ENCODE measurements around the gene LYZL4. TPM values are rescaled to one million over a fixed set of nuclear protein-coding genes. Genes with fewer than 3 reads are reported as not detected.

Gene LYZL4
- total RNA-seq, 1 donor from 2014 or later = not detected

GRCh38 chr3:42439261-42440115 is 29.1 kb upstream of the LYZL4 start:
- intact Hi-C loops (cut with micrococcal nuclease) = loop anchor here (5.0 to 10.0 kb wide), 3 partner anchors 322 to 1855 kb away; no protein-coding TSS in a partner anchor
- Mint-ChIP-seq H3K36me3 (ENCODE audit: low read depth) (no peaks in the 10 kb centered on the region), H3K27me3 (peaks cover 3% of the 10 kb centered on the region), H3K4me3 (no peak overlapping the region), H3K27ac (no peak overlapping the region), H3K9me3 (no peaks in the 10 kb centered on the region), H3K4me1 (no peaks in the 10 kb centered on the region)
- no peak for DNase-seq

- Mint-ChIP-seq H3K36me3 (ENCODE audit: low read depth) (no peaks in the 10 kb centered on the region), H3K27ac (no peak overlapping the region), H3K4me3 (no peak overlapping the region), H3K4me1 (no peaks in the 10 kb centered on the region), H3K27me3 (peaks cover 3% of the 10 kb centered on the region), H3K9me3 (no peaks in the 10 kb centered on the region)
- intact Hi-C loops (cut with micrococcal nuclease) = no loop called here
- DNase-seq = no peak
Measured at GRCh38 chr3:42438758-42439157, 28.3 kb upstream of the LYZL4 start.

DNA sequence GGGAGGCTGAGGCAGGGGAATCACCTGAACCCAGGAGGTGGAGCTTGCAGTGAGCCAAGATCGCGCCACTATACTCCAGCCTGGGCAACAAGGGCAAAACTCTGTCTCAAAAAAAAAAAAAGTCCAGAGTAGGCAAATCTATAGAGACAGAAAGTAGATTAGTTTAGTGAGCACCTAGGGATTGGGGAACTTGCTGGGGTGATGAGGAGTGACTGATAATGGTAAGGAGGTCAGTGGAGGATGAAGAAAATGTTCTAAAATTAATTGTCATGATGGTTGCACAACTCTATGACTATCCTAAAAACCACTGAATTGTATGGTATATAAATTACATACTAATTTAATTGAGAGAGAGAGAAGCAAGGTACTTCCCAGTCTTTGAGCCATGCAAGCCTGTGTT is 27.8 kb upstream of the LYZL4 start:
- no peaks in the 10 kb centered on the region for H3K9me3 Mint-ChIP-seq
- H3K4me3 Mint-ChIP-seq = no peak overlapping the region
- DNase-seq = no peak
- intact Hi-C loops (cut with micrococcal nuclease) = no loop called here
- H3K27ac Mint-ChIP-seq = no peak overlapping the region
- H3K36me3 Mint-ChIP-seq (ENCODE audit: low read depth) = no peaks in the 10 kb centered on the region
- H3K27me3 Mint-ChIP-seq = peaks cover 3% of the 10 kb centered on the region
- no peaks in the 10 kb centered on the region for H3K4me1 Mint-ChIP-seq

DNA sequence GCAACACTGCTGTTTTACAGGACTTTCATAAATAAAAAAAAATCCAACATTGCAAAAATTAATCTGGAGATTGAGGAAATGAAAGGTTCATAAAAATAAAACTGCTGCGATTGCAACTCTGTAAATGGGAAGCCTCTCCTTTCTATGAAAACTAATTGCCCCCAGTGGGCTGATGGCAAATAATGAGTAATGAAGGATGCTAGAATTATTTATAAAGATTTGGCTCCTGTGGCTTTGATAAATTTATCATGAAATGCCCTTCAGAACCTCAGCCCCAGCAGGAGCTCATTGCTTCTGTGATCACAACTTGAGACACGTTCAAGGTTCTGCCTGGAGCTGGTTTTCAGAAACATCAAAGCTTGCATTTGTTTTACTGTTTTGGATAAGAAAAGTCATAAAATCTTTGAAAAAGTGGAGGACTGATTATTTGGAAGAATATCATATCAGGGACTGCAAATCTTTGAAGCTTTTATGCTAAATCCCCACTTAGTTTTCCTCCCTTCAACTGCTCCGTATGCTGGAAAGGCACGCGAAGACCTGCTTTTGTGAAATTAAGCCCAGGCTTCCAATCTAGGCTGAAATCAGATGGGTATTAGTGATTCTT is 24.5 kb upstream of the LYZL4 start:
- Mint-ChIP-seq H3K4me3 (no peak overlapping the region), H3K27ac (no peak overlapping the region), H3K36me3 (ENCODE audit: low read depth) (no peaks in the 10 kb centered on the region), H3K27me3 (peaks cover 5% of the 10 kb centered on the region), H3K9me3 (peaks cover 17% of the 10 kb centered on the region), H3K4me1 (no peaks in the 10 kb centered on the region)
- intact Hi-C loops (cut with micrococcal nuclease) = no loop called here
- no peak for DNase-seq

DNA sequence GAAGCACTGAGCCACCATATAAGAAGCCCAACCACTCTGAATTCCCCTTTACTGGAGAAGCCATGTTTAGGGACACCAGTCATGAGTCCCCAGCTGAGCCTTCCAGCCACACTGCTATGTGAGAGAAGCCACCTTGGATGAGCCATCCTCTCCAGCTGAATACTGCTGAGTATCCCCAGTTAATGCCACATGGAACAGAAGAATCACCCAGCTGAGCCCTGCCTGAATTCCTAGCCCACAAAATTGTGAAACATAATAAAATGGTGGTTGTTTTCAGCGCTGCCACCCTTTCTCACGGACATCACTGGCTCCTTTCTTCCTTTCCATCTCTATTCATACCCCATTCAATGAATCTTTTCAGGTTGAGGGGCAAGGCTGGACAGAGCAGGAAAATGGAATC is 22.1 kb upstream of the LYZL4 start:
- DNase-seq = no peak
- peaks cover 17% of the 10 kb centered on the region for H3K9me3 Mint-ChIP-seq
- H3K4me3 Mint-ChIP-seq = no peak overlapping the region
- H3K36me3 Mint-ChIP-seq (ENCODE audit: low read depth) = no peaks in the 10 kb centered on the region
- H3K27ac Mint-ChIP-seq = no peak overlapping the region
- H3K27me3 Mint-ChIP-seq = peaks cover 6% of the 10 kb centered on the region
- intact Hi-C loops (cut with micrococcal nuclease) = no loop called here
- no peaks in the 10 kb centered on the region for H3K4me1 Mint-ChIP-seq

GRCh38 chr3:42430781-42431532 is 20.5 kb upstream of the LYZL4 start:
- Mint-ChIP-seq H3K9me3 (peaks cover 17% of the 10 kb centered on the region), H3K27me3 (peaks cover 10% of the 10 kb centered on the region)
- intact Hi-C loops (cut with micrococcal nuclease) = no loop called here

DNA sequence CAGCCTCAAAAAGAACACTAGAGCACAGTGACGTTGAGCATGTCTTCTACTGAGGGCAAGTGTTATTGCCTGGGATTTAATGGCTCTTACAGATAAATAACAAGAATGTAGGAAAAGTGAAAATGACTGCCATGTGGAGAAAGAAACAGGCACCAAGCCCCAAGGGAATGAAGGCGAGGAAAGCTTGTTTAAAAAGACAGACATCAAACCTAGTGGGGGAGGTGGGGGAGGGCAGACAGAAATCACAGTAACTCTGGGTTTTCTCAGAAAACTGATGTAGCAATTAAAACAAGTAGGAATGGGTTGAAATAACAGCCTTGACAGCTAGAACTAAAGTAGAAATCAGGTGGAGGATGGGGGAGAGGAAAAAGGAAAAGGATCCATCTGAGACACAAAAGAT is 18.4 kb upstream of the LYZL4 start:
- H3K4me1 Mint-ChIP-seq = no peaks in the 10 kb centered on the region
- DNase-seq = no peak
- peaks cover 12% of the 10 kb centered on the region for H3K27me3 Mint-ChIP-seq
- intact Hi-C loops (cut with micrococcal nuclease) = no loop called here
- no peaks in the 10 kb centered on the region for H3K36me3 Mint-ChIP-seq (ENCODE audit: low read depth)
- H3K4me3 Mint-ChIP-seq = no peak overlapping the region
- H3K27ac Mint-ChIP-seq = no peak overlapping the region
- H3K9me3 Mint-ChIP-seq = peaks cover 17% of the 10 kb centered on the region

More at GRCh38 chr3:42430781-42431532, 20.5 kb upstream of the LYZL4 start:
- Mint-ChIP-seq H3K36me3 (ENCODE audit: low read depth) (no peaks in the 10 kb centered on the region), H3K4me3 (no peak overlapping the region), H3K4me1 (no peaks in the 10 kb centered on the region), H3K27ac (no peak overlapping the region)
- no peak for DNase-seq

- intact Hi-C loops (cut with micrococcal nuclease) = no loop called here
Measured at GRCh38 chr3:42425736-42426407, 15.5 kb upstream of the LYZL4 start.

GRCh38 chr3:42424911-42425310 is 14.5 kb upstream of the LYZL4 start:
- Mint-ChIP-seq H3K36me3 (ENCODE audit: low read depth) (no peaks in the 10 kb centered on the region), H3K27ac (no peak overlapping the region), H3K9me3 (no peaks in the 10 kb centered on the region), H3K27me3 (peaks cover 8% of the 10 kb centered on the region), H3K4me1 (no peaks in the 10 kb centered on the region), H3K4me3 (no peak overlapping the region)
- DNase-seq = no peak
- intact Hi-C loops (cut with micrococcal nuclease) = no loop called here

More at GRCh38 chr3:42425736-42426407, 15.5 kb upstream of the LYZL4 start:
- H3K27me3 Mint-ChIP-seq = peaks cover 10% of the 10 kb centered on the region
- no peak for DNase-seq
- H3K4me1 Mint-ChIP-seq = no peaks in the 10 kb centered on the region
- H3K27ac Mint-ChIP-seq = no peak overlapping the region
- H3K4me3 Mint-ChIP-seq = no peak overlapping the region
- H3K9me3 Mint-ChIP-seq = no peaks in the 10 kb centered on the region
- no peaks in the 10 kb centered on the region for H3K36me3 Mint-ChIP-seq (ENCODE audit: low read depth)

GRCh38 chr3:42421818-42422796 is 11.7 kb upstream of the LYZL4 start:
- H3K4me3 Mint-ChIP-seq = no peak overlapping the region
- no peak overlapping the region for H3K27ac Mint-ChIP-seq
- DNase-seq = no peak
- no peaks in the 10 kb centered on the region for H3K9me3 Mint-ChIP-seq
- H3K36me3 Mint-ChIP-seq (ENCODE audit: low read depth) = no peaks in the 10 kb centered on the region
- no peaks in the 10 kb centered on the region for H3K4me1 Mint-ChIP-seq
- intact Hi-C loops (cut with micrococcal nuclease) = no loop called here
- H3K27me3 Mint-ChIP-seq = peaks cover 4% of the 10 kb centered on the region

DNA sequence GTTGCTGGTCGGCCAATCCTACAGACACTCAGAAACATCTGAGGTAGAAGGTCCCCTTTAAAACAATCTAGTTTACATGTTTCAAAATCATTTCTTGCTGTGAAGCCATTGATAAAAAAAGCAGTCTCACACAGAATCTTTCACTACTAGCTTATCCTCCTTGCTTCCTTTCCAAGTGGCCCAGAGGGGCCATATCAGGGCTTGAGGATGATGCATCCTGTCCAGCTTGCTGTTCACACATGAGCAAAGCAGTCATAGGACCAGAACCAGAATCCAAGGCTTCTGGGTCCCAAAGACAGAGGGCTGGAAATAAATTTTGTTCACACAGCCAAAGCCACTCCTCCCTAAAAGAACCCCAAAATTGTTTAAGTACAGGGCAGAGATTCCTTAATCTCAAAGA is 9.2 kb upstream of the LYZL4 start:
- Mint-ChIP-seq H3K36me3 (ENCODE audit: low read depth) (no peaks in the 10 kb centered on the region), H3K27me3 (peaks cover 7% of the 10 kb centered on the region), H3K9me3 (no peaks in the 10 kb centered on the region), H3K4me1 (no peaks in the 10 kb centered on the region), H3K4me3 (no peak overlapping the region), H3K27ac (no peak overlapping the region)
- intact Hi-C loops (cut with micrococcal nuclease) = no loop called here
- DNase-seq = no peak

DNA sequence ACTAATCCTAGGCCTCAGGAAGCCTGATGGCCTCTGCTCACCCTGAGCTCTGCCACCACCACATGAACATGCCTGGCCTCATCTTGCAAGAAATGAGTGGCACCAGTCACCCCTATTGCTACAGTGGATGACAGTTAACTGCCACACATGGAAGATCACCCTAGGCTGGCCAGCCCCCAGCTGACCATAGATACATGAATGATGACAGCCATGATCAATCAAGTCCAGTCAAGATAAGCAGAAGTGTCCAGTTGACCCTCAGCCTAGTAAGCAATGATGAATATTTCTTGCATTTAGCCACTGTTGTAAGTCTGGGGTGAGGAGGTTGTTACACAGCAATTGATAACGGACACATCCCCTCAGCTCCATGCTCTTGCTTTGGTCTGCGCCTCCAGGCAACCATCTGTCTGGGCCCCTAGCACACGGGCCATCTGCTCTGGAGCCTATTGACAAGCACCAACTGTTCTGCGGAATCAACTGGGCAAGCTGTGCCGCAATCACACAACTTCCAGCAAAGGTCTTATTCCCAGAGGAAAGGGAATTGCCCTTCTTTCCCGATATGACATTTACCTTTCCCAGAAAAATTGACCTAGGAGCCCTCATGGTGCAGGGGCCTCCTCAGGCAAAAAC is 2.2 kb upstream of the LYZL4 start:
- Mint-ChIP-seq H3K27ac (no peak overlapping the region), H3K36me3 (ENCODE audit: low read depth) (no peaks in the 10 kb centered on the region), H3K27me3 (peaks cover 8% of the 10 kb centered on the region), H3K9me3 (no peaks in the 10 kb centered on the region), H3K4me3 (no peak overlapping the region), H3K4me1 (no peaks in the 10 kb centered on the region)
- intact Hi-C loops (cut with micrococcal nuclease) = no loop called here
- no peak for DNase-seq
